ENCODE data around the gene CDH10.

GRCh38 chr5:24585751-24586150, 59.0 kb downstream of the CDH10 start:
- TF ChIP-seq, protein P1, sequence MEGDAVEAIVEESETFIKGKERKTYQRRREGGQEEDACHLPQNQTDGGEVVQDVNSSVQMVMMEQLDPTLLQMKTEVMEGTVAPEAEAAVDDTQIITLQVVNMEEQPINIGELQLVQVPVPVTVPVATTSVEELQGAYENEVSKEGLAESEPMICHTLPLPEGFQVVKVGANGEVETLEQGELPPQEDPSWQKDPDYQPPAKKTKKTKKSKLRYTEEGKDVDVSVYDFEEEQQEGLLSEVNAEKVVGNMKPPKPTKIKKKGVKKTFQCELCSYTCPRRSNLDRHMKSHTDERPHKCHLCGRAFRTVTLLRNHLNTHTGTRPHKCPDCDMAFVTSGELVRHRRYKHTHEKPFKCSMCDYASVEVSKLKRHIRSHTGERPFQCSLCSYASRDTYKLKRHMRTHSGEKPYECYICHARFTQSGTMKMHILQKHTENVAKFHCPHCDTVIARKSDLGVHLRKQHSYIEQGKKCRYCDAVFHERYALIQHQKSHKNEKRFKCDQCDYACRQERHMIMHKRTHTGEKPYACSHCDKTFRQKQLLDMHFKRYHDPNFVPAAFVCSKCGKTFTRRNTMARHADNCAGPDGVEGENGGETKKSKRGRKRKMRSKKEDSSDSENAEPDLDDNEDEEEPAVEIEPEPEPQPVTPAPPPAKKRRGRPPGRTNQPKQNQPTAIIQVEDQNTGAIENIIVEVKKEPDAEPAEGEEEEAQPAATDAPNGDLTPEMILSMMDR (IDR thresholded peaks at IDR 0.05; ENCODE audit: low read depth, low read length) = no peak
- TF ChIP-seq EZH2phosphoT487 (IDR thresholded peaks at IDR 0.05; ENCODE audit: low read depth) = no peak

Measured in OCI-LY3 (cell line).